ENCODE measurements around the gene ROGDI. TPM values are rescaled to one million over a fixed set of nuclear protein-coding genes. Genes with fewer than 3 reads are reported as not detected.
A peak's percentile ranks its signal among the peaks of the same experiment; 100 is the strongest.

ROGDI gene
- total RNA-seq, 2 experiments from 2014 or later: 9.4 to 11.0 TPM

DNA sequence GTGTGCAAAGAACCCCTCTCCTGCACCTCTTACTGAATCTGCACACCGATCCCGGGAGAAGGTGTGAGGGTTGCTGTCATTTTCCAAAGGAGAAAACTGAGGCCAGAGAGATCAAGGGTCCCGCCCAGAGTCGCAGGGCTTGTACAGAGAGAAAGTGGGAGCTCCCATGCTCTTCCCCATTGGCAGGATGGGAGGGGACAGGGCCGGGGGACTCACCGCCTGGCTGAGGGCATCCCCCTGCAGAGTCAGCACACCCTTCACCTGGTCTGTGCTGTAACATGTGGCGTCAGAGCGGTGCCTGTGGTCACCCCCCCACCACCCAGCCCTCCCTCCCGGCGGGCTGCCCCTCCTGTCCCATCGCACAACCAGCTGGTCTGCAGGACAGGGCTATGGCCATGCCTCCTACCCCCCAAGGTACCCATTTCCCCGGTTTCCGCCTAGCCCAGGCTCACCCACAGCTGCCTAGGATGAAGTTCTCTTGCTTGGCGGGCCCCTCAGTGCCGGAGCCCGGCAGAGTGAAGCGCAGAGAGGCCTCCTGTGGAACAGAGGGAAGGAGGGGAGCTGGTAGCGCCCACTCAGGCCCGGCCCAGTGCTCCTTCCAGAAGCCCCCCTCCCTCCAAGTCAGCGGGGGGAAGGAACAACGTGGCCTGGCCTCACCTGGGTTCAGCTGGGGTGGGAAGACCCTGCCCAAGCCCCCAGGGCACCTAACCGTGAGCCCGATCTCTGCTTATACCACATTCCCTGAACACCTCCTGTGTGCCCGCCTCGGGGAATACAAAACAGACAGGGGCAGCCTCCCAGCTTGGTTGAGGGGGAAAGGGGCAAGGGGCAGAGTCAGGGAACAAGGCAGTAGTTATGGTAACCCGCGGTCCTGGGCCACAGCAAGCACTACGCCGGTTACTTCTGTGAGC, 1.1 kb downstream of the ROGDI start:
- POLR2A ChIA-PET: interaction anchor here (0.9 to 3.0 kb wide), 9 partner anchors 9 to 185 kb away, joined by 3 to 38 read pairs (median 4); partner anchors contain the start of genes ANKS3, DNAAF8, GLYR1 and SEPTIN12
- TF ChIP-seq, protein P1, sequence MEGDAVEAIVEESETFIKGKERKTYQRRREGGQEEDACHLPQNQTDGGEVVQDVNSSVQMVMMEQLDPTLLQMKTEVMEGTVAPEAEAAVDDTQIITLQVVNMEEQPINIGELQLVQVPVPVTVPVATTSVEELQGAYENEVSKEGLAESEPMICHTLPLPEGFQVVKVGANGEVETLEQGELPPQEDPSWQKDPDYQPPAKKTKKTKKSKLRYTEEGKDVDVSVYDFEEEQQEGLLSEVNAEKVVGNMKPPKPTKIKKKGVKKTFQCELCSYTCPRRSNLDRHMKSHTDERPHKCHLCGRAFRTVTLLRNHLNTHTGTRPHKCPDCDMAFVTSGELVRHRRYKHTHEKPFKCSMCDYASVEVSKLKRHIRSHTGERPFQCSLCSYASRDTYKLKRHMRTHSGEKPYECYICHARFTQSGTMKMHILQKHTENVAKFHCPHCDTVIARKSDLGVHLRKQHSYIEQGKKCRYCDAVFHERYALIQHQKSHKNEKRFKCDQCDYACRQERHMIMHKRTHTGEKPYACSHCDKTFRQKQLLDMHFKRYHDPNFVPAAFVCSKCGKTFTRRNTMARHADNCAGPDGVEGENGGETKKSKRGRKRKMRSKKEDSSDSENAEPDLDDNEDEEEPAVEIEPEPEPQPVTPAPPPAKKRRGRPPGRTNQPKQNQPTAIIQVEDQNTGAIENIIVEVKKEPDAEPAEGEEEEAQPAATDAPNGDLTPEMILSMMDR (IDR thresholded peaks at IDR 0.05): no peak
- intact Hi-C loops (cut with DNase I, micrococcal nuclease): loop anchor here in 1 of 2 experiments (10.0 kb wide), 1 partner anchor 187 kb away; the partner anchor contains the start of gene UBALD1

DNA sequence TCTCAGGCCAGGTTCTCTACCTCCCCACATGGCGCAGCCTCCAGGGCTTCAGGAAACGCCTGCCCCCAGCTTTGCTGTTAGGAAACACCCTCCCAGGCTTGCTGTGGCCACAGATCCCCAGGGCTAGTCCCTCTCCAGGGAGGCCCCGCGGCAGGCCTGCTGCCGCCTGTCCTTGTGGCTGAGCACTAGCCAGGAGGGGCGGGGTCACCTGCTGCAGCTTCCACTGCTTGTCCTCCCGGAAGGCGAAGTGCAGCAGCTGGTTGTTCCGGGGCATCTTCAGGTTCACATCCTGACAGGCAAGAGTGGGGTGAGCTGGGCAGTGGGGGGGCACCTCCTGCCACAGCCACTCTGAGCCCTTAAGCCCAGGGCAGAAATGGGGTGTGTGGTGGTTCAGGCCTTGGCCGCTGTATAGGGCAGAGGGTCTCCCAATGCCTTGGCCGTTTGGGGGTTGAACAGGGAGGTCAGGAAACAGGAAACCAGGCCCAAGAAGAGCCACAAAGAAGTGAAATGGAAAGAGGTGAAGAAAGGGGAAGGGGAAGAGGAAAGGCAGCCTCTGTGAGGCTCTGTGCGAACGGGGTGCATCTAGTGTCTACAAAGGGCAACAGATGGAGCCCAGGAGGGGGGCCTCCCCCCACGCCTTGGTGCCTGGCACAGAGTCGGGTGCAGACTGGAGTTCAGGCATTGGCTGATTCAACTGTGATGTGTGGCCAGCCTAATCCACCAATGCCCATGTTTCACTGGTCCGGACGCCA, 2.0 kb downstream of the ROGDI start:
- DNase-seq: peak in 1 of 14 experiments; percentile 41
- Histone ChIP-seq H3K27ac (ENCODE audit: low read depth in 1 of 2, low read length in 2 of 2) (no peak overlapping the region), H3K4me3 (ENCODE audit: low read length) (no peak overlapping the region), H3K36me3 (ENCODE audit: insufficient read depth, low read length) (peaks cover 27% of the 10 kb centered on the region), H3K9me3 (ENCODE audit: control insufficient read depth in 1 of 2, insufficient read depth in 1 of 2, low read length in 2 of 2) (no peaks in the 10 kb centered on the region), H3K27me3 (ENCODE audit: control insufficient read depth in 1 of 2, insufficient read depth in 2 of 2, low read length in 2 of 2) (no peaks in the 10 kb centered on the region), H3K4me1 (ENCODE audit: insufficient read depth, low read length) (peaks cover 24% of the 10 kb centered on the region)
- H3K36me3 Mint-ChIP-seq (ENCODE audit: low read depth): peaks cover 18% of the 10 kb centered on the region
- CTCF ChIA-PET: no interaction called here
- no peaks in the 10 kb centered on the region for H3K9me3 Mint-ChIP-seq
- intact Hi-C loops (cut with DNase I, micrococcal nuclease): loop anchor here in 1 of 2 experiments (10.0 kb wide), 1 partner anchor 186 kb away; the partner anchor contains the start of gene UBALD1
- H3K4me1 Mint-ChIP-seq (ENCODE audit: low read depth): peaks cover 22% of the 10 kb centered on the region
- no peak for ATAC-seq (ENCODE audit: poor library complexity)
- POLR2A ChIA-PET: interaction anchor here (1.3 to 3.0 kb wide), 2 partner anchors 32 to 66 kb away, joined by 3 to 38 read pairs; partner anchors contain the start of genes ANKS3 and DNAAF8
- H3K4me3 Mint-ChIP-seq: peak overlapping the region; percentile 81
- TF ChIP-seq, protein P1 (IDR thresholded peaks at IDR 0.05): no peak
- H3K27me3 Mint-ChIP-seq: no peaks in the 10 kb centered on the region
- peak overlapping the region; percentile 96 for H3K27ac Mint-ChIP-seq

More for the DNA sequence above, 1.1 kb downstream of the ROGDI start:
- CTCF ChIA-PET: no interaction called here
- no peaks in the 10 kb centered on the region for H3K27me3 Mint-ChIP-seq
- peaks cover 23% of the 10 kb centered on the region for H3K36me3 Mint-ChIP-seq (ENCODE audit: low read depth)
- H3K27ac Mint-ChIP-seq: peak overlapping the region; percentile 96
- peaks cover 30% of the 10 kb centered on the region for H3K36me3 ChIP-seq (ENCODE audit: insufficient read depth, low read length)
- peak overlapping the region; percentile 61 for H3K4me3 ChIP-seq (ENCODE audit: low read length)
- no peaks in the 10 kb centered on the region for H3K9me3 Mint-ChIP-seq
- peak overlapping the region; percentile 93 for H3K4me3 Mint-ChIP-seq
- DNase-seq: peak in 1 of 14 experiments; percentile 45
- no peaks in the 10 kb centered on the region for H3K9me3 ChIP-seq (ENCODE audit: control insufficient read depth in 1 of 2, insufficient read depth in 1 of 2, low read length in 2 of 2)
- H3K27me3 ChIP-seq (ENCODE audit: control insufficient read depth in 1 of 2, insufficient read depth in 2 of 2, low read length in 2 of 2): no peaks in the 10 kb centered on the region
- no peak for ATAC-seq (ENCODE audit: poor library complexity)
- peaks cover 22% of the 10 kb centered on the region for H3K4me1 Mint-ChIP-seq (ENCODE audit: low read depth)
- H3K4me1 ChIP-seq (ENCODE audit: insufficient read depth, low read length): peaks cover 24% of the 10 kb centered on the region
- H3K27ac ChIP-seq (ENCODE audit: low read depth in 1 of 2, low read length in 2 of 2): peak overlapping the region; percentile 91 to 94

DNA sequence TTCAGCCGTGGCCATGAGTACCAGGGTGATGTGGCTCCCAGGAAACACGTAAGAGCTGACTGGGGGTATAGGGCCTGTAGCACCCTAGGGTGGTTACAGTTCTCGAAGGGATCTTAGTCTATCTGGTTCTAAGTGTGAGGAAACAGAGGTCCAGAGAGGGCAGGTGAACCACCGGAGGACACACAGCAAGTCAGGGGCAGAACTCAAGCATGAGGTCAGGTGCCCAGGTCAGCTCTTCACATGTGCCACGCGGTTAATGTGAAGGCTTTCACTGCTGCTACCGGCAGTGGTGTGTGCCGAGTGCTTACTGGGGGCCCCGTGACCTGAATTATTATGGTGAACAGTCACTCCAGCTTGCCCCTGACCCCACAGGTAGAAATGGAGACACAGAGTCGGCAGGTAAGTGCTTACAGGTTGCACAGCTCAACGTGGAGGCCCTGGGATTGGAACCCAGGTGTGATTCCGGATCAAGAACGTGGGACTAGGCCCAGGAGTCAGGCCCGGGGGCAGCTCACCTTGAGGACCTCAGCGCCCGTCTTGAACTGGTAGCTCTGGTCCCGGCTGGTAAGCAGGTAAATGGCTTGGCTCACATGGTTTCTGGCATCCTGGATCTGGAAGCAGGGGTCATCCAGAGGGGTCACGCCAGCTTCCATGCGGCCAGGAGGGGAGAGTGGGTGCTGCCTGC, 3.1 kb downstream of the ROGDI start:
- peak overlapping the region; percentile 44 for H3K27ac Mint-ChIP-seq
- no peaks in the 10 kb centered on the region for H3K9me3 Mint-ChIP-seq
- H3K27me3 ChIP-seq (ENCODE audit: control insufficient read depth in 1 of 2, insufficient read depth in 2 of 2, low read length in 2 of 2): no peaks in the 10 kb centered on the region
- peaks cover 24% of the 10 kb centered on the region for H3K4me1 ChIP-seq (ENCODE audit: insufficient read depth, low read length)
- no peak for ATAC-seq (ENCODE audit: poor library complexity)
- ChIA-PET POLR2A (no interaction called here), CTCF (no interaction called here)
- no peaks in the 10 kb centered on the region for H3K27me3 Mint-ChIP-seq
- no peaks in the 10 kb centered on the region for H3K9me3 ChIP-seq (ENCODE audit: control insufficient read depth in 1 of 2, insufficient read depth in 1 of 2, low read length in 2 of 2)
- TF ChIP-seq, protein P1 (IDR thresholded peaks at IDR 0.05): no peak
- no peak overlapping the region for H3K4me3 Mint-ChIP-seq
- DNase-seq: no peak
- H3K4me3 ChIP-seq (ENCODE audit: low read length): no peak overlapping the region
- H3K4me1 Mint-ChIP-seq (ENCODE audit: low read depth): peaks cover 22% of the 10 kb centered on the region
- peaks cover 16% of the 10 kb centered on the region for H3K36me3 ChIP-seq (ENCODE audit: insufficient read depth, low read length)
- intact Hi-C loops (cut with DNase I, micrococcal nuclease): no loop called here
- H3K36me3 Mint-ChIP-seq (ENCODE audit: low read depth): peaks cover 7% of the 10 kb centered on the region
- H3K27ac ChIP-seq (ENCODE audit: low read depth in 1 of 2, low read length in 2 of 2): no peak overlapping the region
